Measurements from ENCODE around the gene ATG10.
"Not testable (repeated sequence)": the region's sequence is repeated elsewhere in the genome, so short reads cannot be mapped to it uniquely, and the experiment has no call there.

Gene ATG10

GRCh38 chr5:82010696-82011095, 38.9 kb downstream of the ATG10 start:
- no peak for TF ChIP-seq CTCF (IDR thresholded peaks at IDR 0.05; ENCODE audit: unreplicated experiment in 3 of 3)
- H3K27me3 Mint-ChIP-seq (ENCODE audit: low read depth), result no peaks in the 10 kb centered on the region
- no peak overlapping the region for H3K4me3 Mint-ChIP-seq

GRCh38 chr5:82011761-82012160, 39.9 kb downstream of the ATG10 start:
- no peak overlapping the region for H3K27ac Mint-ChIP-seq
- peaks cover 4% of the 10 kb centered on the region for H3K27me3 Mint-ChIP-seq (ENCODE audit: low read depth)
- peaks cover 25% of the 10 kb centered on the region for H3K9me3 Mint-ChIP-seq
- H3K4me1 Mint-ChIP-seq, result no peaks in the 10 kb centered on the region
- peaks cover 26% of the 10 kb centered on the region for H3K36me3 Mint-ChIP-seq (ENCODE audit: low read depth)
- no peak overlapping the region for H3K4me3 Mint-ChIP-seq
- no peak for TF ChIP-seq CTCF (IDR thresholded peaks at IDR 0.05; ENCODE audit: unreplicated experiment in 3 of 3)

More at GRCh38 chr5:82010696-82011095, 38.9 kb downstream of the ATG10 start:
- peaks cover 18% of the 10 kb centered on the region for H3K9me3 Mint-ChIP-seq
- no peak overlapping the region for H3K27ac Mint-ChIP-seq
- no peaks in the 10 kb centered on the region for H3K4me1 Mint-ChIP-seq
- peaks cover 19% of the 10 kb centered on the region for H3K36me3 Mint-ChIP-seq (ENCODE audit: low read depth)

- not testable (repeated sequence) for H3K4me3 Mint-ChIP-seq; H3K27ac Mint-ChIP-seq; H3K27me3 Mint-ChIP-seq (ENCODE audit: low read depth); H3K4me1 Mint-ChIP-seq
- Mint-ChIP-seq H3K36me3 (ENCODE audit: low read depth) (peaks cover 44% of the 10 kb centered on the region), H3K9me3 (peaks cover 36% of the 10 kb centered on the region)
Measured at GRCh38 chr5:82014644-82015043, 42.8 kb downstream of the ATG10 start.

DNA sequence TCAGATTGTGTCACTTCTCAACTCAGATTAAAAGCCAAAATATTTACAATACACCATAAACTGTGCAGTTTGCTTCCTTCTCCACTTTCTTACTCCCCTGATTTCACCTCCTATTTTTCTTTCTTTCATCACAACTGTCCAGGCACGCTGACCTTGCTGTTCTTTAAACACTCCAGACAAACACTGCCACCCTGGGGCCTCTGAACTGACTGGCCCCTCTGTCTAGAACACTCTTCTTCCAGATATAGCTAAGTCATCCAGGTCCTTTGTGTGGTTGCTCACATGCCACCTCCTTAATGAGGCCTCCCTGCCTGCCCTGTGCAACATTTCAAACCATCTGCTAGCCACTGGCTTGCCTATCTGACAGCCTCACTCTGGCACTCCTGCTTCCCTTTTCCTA, 46.6 kb downstream of the ATG10 start:
- Mint-ChIP-seq H3K27me3 (ENCODE audit: low read depth) (peaks cover 4% of the 10 kb centered on the region), H3K27ac (peak overlapping the region in 2 of 3 experiments; percentile 5 to 23), H3K4me3 (no peak overlapping the region), H3K36me3 (ENCODE audit: low read depth) (peaks cover 36% of the 10 kb centered on the region), H3K4me1 (peaks cover 4% of the 10 kb centered on the region), H3K9me3 (peaks cover 31% of the 10 kb centered on the region)
- no peak for TF ChIP-seq CTCF (IDR thresholded peaks at IDR 0.05; ENCODE audit: unreplicated experiment in 3 of 3)

- Mint-ChIP-seq H3K27me3 (ENCODE audit: low read depth) (peaks cover 4% of the 10 kb centered on the region), H3K4me1 (peaks cover 4% of the 10 kb centered on the region), H3K4me3 (no peak overlapping the region), H3K27ac (peak overlapping the region in 2 of 3 experiments; percentile 18 to 64), H3K36me3 (ENCODE audit: low read depth) (peaks cover 32% of the 10 kb centered on the region), H3K9me3 (peaks cover 25% of the 10 kb centered on the region)
- TF ChIP-seq CTCF (IDR thresholded peaks at IDR 0.05; ENCODE audit: unreplicated experiment in 3 of 3), result no peak
Measured at GRCh38 chr5:82019342-82020138, 47.7 kb downstream of the ATG10 start.

GRCh38 chr5:82022499-82022898, 50.7 kb downstream of the ATG10 start:
- Mint-ChIP-seq H3K27ac (no peak overlapping the region), H3K36me3 (ENCODE audit: low read depth) (peaks cover 11% of the 10 kb centered on the region), H3K27me3 (ENCODE audit: low read depth) (no peaks in the 10 kb centered on the region), H3K9me3 (peaks cover 6% of the 10 kb centered on the region), H3K4me1 (peaks cover 4% of the 10 kb centered on the region), H3K4me3 (no peak overlapping the region)
- TF ChIP-seq CTCF (IDR thresholded peaks at IDR 0.05; ENCODE audit: unreplicated experiment in 3 of 3), result no peak
